Activated CD8-positive, alpha-beta memory T cell treated with anti-CD3 and anti-CD28 coated beads for 48 hours (primary cell): Measurements from ENCODE around the gene HSDL2.
"Not testable (repeated sequence)": the region's sequence is repeated elsewhere in the genome, so short reads cannot be mapped to it uniquely, and the experiment has no call there.

ENCODE experiments used
- DNase-seq, 3 experiments: peaks; one replicate each; pipeline ENCODE4 v3.0.0-alpha.2; 2020; ENCODE audit warnings: low read depth in 2 of 3, low spot score in 2 of 3

Gene HSDL2

DNA sequence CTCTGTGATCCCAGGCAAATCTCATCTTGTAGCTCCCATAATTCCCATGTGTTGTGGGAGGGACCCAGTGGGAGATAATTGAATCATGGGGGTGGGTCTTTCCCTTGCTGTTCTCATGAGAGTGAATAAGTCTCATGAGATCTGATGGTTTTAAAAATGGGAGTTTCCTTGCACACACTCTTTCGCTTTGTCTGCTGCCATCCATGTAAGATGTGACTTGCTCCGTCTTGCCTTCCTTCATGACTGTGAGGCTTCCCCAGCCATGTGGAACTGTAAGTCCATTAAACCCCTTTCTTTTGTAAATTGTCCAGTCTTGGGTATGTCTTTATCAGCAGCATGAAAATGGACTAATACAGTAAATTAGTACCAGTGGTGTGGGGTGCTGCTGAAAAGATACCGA lies 14.7 kb upstream of the HSDL2 start:
- not testable (repeated sequence) for DNase-seq

DNA sequence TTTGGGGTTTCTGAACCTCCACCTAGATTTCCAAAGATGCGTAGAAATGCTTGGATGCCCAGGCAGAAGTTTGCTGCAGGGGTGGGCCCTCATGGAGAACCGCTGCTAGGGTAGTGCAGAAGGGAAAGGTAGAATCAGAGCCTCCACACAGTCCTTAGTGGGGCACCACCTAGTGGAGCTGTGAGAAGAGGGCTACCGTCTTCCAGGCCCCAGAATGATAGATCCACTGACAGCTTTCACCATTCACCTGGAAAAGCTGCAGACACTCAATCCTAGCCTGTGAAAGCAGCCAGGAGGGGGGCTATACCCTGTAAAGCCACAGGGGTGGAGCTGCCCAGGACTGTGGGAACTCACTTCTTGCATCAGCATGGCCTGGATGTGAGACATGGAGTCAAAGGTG lies 13.3 kb upstream of the HSDL2 start:
- DNase-seq, result no peak

DNA sequence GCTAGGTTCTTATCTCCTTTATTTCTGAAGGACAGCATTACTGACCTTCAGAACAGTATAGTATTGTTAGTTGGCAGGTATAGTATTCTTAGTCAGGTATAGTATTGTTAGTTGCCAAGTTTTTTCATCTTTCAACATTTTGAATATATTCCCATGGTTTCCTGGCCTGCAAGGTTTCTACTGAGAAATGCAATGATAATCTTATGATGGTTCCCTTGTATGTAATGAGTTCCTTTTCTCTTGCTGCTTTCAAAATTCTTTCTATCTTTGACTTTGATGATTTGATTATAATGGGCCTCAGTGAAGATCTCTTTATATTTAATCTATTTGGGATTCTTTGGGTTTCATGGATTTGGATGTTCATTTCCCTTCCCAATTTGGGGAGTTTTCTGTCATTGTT lies 12.4 kb upstream of the HSDL2 start:
- no peak for DNase-seq

DNA sequence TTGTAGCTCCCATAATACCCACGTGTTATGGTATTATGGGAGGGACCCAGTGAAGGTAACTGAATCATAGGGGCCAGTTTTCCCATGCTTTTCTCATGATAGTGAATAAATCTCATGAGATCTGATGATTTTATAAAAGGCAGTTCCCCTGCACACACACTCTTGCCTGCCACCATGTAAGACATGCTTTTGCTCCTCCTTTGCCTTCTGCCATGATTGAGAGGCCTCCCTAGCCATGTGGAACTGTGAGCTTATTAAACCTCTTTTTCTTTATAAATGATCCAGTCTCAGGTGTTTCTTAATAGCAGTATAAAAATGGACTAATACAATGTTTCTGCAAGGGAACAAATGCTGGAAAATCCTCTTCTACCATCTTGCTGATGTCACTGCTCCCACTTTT lies 10.1 kb upstream of the HSDL2 start:
- no peak for DNase-seq

DNA sequence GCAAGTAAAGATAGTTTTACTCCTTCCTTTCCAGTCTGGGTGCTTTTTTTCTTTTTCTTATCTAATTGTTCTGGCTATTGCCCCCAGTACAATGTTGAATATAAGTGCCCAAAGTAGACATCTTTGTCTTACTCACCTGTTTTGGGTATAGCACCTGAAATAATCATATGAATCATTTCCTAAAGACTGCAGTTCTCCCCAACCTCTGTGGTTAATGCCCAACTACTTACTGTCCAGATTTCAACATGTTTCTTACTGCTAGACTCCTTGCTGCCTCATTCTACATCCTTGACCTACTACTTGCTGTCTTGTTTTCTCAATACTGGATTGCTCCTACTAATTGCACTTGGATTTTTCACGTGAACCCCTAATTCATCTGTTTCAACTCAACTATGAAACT lies 8.8 kb upstream of the HSDL2 start:
- DNase-seq, result no peak

DNA sequence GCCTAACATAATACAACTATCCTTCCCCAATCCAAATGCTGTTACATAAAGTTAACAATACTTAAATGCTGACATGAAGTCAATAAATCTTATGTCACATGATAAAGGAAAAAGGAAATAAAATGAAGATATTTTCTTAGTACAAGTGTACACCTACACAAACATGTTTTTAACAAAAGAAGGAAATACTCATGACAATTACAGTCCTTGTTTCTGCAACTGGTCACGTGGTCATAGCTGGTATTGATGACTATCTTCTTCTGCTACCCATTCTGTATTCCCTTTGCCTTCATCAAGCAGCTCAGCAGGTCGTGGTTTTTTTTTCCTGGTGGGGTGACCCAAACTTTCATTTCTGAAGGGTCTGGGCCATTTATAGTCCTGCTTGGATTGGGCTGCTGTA lies 6.2 kb upstream of the HSDL2 start:
- DNase-seq, result not testable (repeated sequence)

DNA sequence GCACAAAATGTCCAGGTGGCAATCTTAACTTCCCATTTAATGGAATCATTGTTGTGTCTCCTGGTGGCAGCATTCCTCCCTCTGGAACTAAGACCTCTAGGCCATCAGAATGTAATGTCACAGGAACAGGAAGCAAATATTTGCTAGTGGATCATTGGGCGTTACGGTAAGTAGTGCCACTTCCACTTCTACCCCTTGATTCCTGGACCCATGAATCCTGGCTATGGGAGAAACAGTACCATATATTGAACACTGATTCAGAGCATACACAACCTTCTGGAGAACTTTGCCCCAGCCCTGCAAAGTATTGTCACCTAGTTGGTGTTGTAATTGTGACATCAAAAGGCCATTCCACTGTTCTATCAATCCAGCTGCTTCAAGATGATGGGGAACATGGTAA lies 5.7 kb upstream of the HSDL2 start:
- not testable (repeated sequence) for DNase-seq

DNA sequence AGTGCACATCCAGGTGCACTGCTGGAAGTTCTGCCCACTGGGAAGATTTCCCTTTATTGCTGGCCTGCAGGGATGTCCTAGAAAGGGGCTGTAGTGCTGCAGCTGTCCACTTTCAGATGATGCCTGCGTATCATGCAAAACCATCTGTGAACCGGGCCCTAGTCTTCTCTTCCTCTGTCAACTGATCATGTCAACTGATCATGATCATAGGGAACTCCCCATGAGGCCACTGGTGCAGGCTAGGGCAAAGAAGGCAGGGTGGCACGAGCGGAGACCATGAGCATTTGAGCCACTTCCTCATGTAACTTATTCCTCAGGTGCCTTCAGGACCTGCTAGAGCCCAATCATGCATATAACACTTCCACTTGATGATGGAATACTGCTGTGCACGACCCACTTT lies 4.5 kb upstream of the HSDL2 start:
- no peak for DNase-seq

DNA sequence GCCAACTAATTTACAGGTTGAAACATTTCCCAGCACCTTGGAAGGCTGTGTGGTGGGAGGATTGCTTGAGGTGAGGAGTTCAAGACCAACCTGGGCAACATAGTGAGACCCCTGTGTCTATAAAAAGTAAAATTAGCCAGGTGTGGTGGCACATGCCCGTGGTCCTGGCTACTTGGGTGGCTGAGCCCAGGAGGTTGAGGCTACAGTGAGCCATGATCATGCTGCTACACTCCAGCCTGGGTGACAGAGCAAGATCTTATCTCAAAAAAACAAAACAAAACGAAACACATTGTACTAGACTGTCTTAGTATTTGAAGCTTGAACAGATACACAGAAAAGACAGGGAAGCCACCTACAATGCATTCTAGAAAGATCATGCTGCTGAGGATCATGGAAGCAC lies 2.8 kb upstream of the HSDL2 start:
- DNase-seq, result no peak

DNA sequence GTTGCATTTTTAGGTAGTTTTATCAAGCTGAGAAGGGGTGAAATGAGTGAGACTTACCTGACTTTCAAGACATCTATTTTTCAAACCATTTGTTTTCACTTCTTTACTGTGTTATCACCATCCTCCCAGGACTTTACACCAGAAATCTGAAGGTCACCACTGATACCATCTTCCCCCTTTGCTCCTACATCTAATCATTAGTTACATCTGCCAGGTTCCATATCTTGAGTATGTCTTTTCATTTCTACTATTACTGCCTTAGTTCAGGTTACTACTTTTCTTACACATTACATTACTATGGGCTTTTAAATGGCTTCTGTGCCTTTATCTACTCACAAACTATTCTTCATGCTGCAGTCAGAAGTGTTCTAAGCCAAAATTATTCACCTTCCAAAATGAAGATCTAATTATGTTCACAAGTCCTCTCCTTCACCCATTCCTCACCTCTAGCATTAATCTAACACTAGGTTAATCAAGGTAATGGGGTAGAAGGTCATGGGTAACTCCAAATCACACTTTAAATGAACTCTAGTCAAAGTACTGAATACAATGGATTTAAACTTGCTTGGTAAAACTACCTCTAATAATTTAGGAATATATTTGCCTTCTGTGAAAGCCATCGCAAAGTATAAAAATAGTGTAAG lies 2.1 kb upstream of the HSDL2 start:
- DNase-seq, result no peak

DNA sequence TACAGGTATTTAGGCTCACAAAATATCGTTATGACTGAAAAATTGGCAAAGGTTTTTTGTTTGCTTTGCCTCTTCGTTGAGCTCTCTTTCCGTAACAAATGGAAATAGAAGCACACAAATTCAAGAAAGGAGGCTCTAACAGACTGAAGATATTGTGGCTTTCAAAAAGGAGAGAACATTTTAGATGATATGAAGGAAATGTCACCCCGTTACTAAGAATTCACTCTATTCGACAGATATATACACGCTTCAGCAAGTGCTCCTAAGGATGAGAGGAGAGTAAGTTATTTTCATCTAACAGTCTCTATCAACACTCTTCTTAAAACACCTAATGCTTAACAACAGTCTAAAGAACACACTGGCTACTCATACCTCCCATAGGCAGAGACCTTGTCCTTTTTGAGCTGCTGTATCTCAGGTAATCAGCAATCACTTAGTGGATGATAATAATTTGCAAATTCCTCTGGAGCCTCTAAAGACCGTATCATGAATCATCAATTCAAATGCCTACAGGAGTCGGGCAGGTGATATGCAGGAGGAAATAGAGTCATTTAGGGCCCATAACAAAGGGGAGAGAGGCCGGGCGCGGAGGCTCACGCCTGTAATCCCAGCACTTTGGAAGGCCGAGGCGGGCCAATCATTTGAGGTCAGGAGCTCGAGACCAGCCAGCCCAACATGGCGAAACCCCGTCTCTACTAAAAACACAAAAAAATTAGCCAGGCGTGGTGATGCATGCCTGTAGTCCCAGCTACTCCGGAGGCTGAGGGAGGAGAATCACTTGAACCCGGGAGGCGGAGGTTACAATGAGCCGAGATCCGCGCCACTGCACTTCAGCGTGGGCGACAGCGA lies 1.4 kb upstream of the HSDL2 start:
- DNase-seq, result peak in 1 of 3 experiments; percentile 10

DNA sequence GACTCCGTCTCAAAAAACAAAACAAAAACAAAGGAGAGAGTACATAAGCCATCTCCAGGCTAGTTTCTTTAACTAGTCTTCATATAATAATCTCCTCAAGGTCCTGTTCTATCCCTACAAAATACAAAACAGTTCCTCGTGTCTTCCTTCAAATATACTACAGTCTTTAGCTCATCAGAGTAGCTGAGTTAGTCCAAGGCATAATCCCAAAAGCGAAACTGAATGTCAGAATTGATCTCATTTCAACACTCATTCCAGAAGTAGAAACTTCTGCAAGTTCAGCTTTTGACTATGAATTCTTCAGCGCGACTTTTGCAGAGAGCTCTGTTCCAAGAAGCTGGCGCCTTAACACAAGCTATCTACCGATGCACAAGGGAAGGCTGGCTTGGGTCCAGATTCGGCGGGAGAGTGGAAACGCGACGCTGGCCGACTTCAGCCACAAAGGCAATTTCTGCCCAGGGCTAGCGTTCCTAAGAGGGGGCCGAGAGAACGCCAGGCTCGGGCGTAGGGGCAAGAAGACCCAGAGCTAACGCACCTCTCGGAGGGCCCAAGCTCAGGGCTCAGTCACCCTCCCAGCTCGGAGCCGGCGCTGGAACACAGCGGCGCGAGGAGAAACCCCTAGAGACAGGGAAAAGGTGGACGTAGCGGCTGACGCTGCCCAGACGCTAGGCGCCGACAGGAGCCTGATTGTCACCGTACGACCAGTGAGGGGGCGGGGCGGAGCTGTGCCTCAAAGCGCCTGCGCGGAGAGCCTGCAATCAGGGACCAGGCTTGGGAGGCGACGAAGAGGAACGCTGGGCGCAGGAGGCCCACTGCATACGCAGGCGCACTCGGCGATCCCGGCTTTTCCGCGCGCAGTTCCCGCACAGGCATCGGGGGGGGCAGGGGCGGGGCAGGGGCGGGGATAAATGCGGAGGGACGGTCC lies 469 bp upstream of the HSDL2 start:
- peak; percentile 95 to 98 (median 96) for DNase-seq

DNA sequence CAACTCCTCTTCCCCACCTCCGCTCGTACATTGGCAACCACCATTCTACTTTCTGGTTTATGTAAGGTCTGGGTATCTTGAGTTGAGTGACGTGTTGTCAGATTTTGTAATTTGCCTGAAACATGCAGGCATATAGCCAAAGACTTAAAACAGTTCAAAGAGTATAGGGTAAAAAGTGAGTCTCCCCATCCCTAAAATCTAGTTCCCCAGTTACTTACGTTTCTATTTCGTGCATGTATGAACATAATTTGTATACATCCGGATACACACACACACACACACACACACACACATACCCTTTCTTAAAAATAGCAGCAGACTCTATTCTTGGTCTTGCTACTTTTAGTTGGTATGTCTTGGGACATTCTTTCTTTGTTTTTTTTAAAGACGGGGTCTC lies 915 bp downstream of the HSDL2 start:
- DNase-seq, result no peak

DNA sequence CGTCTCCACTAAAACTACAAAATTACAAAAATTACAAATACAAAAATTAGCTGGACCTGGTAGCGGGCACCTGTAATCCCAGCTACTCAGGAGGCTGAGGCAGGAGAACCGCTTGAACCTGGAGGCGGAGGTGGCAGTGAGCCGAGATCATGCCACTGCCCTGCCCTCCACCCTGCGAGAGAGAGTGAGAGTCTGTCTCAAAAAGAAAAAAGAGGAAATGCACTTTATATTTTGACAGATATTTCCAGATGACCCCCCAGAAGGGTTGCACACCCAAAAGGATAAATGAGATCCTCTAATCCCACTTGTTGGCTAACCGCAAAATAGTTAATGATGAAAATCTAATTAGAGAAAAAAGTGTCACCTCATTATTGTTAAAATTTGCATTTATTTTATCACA lies 2.2 kb downstream of the HSDL2 start:
- DNase-seq, result no peak

DNA sequence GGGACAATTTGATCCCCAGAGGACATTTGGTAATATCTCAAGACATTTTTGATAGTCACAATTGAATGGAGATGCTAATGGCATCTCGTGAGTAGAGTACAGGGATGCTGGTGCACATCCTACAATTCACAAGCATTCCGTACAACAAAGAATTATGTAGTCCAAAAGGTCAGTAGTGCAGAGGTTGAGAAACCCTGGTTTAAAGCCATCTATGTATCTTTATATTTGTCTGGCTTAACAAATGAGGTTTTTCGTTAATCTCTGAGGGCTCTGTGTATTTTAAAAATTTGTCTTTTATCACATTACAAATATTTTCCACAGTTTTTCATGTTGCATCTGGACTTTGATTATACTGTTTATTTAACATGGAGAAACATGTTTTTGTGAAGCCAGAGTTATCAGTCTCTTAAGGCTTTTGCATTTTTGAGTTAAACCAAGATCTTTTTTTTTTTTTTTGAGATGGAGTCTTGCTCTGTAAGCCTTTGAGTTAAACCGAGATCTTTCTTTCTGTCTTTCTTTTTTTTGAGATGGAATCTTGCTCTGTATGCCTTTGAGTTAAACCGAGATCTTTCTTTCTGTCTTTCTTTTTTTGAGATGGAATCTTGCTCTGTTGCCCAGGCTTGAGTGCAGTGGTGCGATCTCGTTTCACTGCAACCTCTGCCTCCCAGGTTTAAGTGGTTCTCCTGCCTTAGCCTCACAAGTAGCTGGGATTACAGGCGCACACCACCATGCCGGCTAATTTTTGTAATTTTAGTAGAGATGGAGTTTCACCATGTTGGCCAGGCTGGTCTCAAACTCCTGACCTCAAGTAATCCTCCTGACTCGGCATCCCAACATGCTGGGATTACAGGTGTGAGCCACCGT lies 2.8 kb downstream of the HSDL2 start:
- DNase-seq, result no peak

DNA sequence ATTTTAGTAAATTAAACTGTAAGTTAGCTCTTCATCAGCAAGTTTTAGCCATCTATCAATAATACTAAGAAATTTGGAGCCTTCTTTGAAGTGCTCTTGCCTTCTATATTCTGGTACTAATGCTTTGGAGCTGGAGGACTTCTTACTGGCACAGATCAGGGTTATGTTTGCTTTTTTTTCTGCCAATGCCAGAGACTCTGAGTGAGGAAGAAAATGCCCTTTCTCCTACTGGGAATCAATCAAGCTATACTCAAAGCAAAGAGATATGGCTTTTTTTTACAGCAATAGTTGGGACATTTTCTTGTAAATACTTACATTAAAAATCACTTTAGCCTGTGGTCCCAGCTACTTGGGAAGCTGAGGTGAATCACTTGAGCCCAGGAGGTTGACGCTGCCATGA lies 4.3 kb downstream of the HSDL2 start:
- DNase-seq, result no peak

DNA sequence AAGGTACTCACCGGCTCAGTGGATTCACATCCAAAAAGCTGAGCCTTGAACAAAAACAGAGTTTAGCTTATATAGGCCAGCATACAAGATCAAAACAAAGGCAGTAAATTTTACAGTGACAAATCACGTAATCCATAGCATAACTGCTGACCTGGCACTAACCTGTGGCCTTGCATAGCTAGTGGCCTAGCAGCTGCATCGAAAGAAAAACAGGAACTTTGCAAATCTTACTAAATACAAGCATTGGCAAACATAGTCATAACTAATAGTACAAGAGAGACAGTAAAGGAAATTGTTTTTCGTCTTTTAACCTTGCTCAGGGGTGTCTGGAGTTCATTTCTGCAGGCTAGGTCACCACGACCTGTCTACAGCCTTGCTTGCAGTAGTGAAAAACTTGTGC lies 4.8 kb downstream of the HSDL2 start:
- no peak for DNase-seq

DNA sequence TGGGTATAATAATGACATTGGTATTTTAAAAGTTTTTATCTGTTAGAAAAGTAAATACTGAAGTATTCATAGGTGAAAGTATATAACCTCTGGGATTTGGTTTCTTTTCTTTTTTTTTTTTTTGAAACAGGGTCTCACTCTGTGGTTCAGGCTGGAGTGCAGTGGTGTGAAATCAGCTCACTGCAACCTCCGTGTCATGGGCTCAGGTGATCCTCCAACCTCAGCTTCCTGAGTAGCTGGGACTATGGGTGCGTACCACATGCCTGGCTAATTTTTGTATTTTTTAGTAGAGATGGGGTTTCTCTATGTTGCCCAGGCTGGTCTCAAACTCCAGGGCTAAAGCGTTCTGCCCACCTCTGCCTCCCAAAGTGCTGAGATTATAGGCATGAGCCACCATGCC lies 7.2 kb downstream of the HSDL2 start:
- no peak for DNase-seq

DNA sequence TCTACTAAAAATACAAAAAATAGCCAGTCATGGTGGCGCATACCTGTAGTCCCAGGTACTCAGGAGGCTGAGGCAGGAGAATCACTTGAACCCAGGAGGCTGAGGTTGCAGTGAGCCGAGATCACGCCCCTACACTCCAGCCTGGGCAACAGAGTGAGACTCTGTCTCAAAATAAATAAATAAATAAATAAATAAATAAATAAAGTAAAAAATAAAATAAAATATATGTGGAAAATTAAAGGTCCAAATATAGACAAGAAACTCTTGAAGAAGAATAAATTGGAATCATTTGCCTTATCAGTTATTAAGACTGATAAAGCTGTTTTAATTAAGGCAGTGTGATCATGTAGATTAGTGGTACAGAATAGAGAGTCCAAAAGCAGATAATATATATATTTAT lies 10.0 kb downstream of the HSDL2 start:
- not testable (repeated sequence) for DNase-seq

DNA sequence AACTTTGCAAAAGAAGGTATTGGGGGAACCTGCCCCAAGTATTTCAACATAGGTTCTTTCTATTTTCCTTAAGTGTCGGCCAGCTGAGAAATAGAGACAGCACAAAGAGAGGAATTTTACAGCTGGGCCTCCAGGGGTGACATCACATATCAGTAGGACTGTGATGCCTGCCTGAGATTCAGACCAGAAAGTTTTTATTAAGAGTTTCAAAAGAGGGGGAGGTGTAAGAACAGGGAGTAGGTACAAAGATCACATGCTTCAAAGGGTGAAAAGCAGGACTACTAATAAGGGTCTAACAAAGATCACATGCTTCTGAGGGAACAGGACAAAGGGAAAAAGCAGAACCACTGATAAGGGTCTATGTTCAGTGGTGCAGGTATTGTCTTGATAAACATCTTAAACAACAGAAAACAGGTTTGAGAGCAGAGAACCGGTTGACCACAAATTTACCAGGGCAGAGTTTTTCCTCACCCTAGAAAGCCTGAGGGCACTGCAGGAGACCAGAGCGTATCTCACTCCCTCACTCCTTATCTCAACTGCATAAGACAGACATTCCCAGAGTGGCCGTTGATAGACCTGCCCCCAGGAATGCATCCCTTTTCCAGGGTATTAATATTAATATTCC lies 12.1 kb downstream of the HSDL2 start:
- DNase-seq, result not testable (repeated sequence)
